Globus pallidus (tissue), 1 donor: ENCODE results near the gene THBS2.
"Not testable (repeated sequence)": the region's sequence is repeated elsewhere in the genome, so short reads cannot be mapped to it uniquely, and the experiment has no call there.

ENCODE experiments used
- DNase-seq: peaks from one replicate; pipeline ENCODE4 v3.0.0-alpha.2; 2015; ENCODE audit warnings: low spot score

The THBS2 gene

GRCh38 chr6:169210611-169211010 is 43.0 kb downstream of the THBS2 start:
- DNase-seq: no peak

DNA sequence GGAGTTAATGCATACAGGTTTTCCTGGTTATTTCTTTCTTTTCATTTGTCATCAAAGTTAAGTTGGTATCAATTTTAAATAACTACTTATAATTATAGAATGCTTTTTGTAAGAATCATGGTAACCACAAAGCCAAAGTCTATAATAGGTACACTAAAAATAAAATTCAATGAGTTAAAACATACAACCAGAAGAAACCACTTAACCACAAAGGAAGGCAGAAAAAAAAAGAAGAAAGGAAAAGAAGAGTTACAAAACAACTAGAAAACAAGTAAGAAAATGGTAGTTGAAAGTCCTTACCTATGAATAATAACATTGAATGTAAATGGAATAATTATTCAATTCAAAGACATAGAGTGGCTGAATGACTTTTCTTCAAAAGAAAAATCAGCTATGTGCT is 45.6 kb downstream of the THBS2 start:
- DNase-seq: no peak

DNA sequence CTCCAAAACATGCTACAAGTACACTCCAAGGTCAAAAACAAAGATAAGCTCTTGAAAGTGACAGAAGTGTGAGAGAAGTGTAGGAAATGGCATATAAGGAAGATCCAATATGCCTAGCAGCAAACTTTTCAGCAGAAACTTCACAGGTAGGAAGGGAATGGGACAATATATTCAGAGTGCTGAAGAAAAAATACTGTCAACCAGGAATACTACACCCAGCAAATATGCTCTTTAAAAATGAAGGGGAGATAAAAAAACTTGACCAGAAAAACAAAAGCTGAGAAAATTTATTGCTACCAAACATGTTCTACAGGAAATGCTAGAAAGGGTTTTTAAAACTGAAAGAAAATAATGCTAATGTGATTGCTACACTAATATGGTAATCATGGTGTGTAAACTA is 46.2 kb downstream of the THBS2 start:
- no peak for DNase-seq

- DNase-seq: no peak
Observed at GRCh38 chr6:169205176-169206160, 48.2 kb downstream of the THBS2 start.

- no peak for DNase-seq
Observed at GRCh38 chr6:169204167-169204566, 49.5 kb downstream of the THBS2 start.

DNA sequence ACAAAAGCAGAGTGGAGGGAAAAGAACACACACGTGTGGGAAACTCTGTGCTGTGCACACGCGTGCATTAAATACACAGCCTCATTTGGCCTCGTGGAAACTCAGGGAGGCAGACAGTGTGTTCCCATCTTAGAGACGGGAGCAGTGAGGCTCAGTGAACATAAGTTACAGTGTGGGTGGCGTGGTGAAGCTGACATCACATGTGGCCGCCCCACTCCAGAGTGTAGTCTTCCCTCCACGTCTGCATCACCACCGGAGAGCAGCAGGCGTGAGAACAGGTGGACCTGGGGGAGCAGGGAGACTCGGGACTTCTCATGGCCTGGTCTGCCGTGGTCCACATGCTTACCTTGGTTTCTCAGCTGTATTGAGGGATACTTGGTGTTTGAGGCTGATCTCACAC is 51.7 kb downstream of the THBS2 start:
- no peak for DNase-seq

DNA sequence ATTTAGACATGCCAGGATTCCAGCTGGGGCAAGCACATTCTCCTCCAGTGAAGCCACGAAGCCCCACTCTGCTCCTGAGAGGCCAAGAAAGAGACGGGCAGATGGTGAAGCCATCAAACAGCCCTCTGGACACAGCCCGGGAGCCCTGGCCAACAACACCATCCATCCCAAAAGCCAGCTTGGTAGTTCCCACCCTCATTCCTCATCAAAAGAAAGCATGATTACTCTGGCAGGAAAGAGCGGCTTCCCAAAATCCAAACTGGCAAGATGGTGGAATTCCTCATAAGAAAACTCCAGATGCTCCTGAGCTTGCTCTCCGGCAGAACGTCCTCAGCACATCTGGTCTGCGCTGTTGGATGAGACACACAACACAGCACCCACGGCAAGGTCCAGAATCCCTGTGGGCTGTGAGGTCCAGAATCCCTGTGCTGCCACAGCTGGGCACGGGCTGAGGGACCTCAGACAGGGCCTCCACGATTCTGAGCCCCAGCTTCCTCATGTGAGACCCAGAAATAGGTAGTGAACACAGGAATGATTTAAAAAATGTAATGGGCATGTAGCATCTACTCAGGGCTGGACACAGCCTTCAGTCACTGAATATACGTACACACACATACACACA is 52.6 kb downstream of the THBS2 start:
- no peak for DNase-seq

- no peak for DNase-seq
Observed at GRCh38 chr6:169199625-169200335, 53.9 kb downstream of the THBS2 start.

- DNase-seq: no peak
Observed at GRCh38 chr6:169198885-169199284, 54.8 kb downstream of the THBS2 start.

DNA sequence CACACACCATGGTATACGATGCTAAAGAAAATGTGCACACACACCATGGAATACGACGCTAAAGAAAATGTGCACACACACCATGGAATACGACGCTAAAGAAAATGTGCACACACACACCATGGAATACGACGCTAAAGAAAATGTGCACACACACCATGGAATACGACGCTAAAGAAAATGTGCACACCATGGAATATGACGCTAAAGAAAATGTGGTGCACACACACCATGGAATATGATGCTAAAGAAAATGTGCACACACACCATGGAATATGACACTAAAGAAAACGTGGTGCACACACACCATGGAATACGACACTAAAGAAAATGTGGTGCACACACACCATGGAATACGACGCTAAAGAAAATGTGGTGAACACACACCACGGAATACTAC is 55.7 kb downstream of the THBS2 start:
- DNase-seq: not testable (repeated sequence)

DNA sequence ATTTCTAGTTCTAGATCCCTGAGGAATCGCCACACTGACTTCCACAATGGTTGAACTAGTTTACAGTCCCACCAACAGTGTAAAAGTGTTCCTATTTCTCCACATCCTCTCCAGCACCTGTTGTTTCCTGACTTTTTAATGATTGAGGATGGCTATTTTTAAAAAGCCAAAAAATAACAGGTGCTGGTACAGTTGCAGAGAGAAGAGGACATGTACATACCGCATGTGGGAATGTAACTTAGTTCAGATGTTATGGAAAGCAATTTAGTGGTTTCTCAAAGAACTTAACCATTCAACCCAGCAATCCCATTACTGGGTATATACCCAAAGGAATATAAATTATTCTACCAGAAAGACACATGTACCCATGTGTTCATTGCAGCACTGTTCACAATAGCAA is 57.4 kb downstream of the THBS2 start:
- not testable (repeated sequence) for DNase-seq

DNA sequence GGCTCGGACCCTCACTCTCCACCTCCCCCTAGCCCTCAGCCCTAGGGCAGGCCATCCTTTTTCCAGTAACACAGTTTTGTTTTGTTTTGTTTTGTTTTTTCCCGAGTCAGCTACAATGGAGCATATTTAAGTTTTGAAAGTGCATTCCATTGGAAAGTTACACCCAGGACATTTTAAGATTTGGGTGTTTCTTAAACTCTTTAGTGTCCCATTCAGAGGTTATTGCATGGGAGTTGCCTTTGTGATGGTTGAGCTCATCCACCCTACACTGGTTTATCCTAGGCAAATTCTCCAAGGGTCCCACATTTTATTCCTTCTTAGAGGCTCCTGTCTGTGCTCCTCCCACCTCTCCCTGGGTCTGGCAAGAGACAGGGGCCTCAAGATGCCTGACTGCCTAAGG is 58.9 kb downstream of the THBS2 start:
- DNase-seq: no peak

- no peak for DNase-seq
Observed at GRCh38 chr6:169190970-169191369, 62.7 kb downstream of the THBS2 start.

DNA sequence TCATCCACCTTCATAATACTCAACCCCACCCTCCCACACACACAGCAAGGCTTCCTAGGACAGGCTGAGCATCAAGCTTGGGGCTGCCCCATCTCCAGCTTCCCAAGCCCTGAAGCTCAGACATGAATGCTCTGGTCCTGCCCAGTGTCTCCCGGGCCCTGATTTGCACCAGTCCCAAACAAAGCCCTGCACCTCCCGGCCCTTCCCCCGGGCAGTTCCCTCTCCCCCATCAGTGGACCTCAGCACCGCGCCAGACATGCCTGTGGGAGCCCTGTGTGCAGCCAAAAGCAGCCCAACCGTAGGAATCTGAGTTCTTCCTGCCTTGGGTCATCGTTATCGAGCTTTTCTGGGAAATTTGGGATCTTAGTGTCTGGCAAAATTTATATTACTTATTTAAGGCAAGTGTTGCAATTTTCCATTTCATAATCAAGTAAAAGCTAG is 63.5 kb downstream of the THBS2 start:
- DNase-seq: no peak

DNA sequence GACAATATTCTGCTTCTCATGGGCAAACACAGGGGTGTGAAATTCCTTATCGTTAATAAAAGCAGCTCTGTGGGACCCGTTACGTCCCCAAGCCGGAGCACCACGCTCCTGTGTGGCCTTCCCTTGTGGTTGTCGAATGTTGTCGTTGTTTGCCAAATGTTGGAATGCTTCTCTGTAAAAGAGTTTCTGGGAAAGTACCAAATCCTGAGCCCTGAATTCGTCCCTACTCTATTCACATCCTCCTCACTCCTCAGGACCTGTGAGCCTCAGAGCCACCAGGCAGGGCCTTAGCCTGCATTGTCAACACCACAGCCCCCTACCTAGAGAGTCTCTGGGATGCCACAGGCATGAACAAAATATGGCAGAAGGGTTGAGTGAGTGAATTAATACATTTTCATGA is 64.0 kb downstream of the THBS2 start:
- DNase-seq: no peak

GRCh38 chr6:169189182-169189581 is 64.5 kb downstream of the THBS2 start:
- DNase-seq: no peak

- no peak for DNase-seq
Observed at GRCh38 chr6:169188475-169188874, 65.2 kb downstream of the THBS2 start.

GRCh38 chr6:169188051-169188470 is 65.6 kb downstream of the THBS2 start:
- no peak for DNase-seq

GRCh38 chr6:169186496-169187169 is 67.0 kb downstream of the THBS2 start:
- DNase-seq: no peak

DNA sequence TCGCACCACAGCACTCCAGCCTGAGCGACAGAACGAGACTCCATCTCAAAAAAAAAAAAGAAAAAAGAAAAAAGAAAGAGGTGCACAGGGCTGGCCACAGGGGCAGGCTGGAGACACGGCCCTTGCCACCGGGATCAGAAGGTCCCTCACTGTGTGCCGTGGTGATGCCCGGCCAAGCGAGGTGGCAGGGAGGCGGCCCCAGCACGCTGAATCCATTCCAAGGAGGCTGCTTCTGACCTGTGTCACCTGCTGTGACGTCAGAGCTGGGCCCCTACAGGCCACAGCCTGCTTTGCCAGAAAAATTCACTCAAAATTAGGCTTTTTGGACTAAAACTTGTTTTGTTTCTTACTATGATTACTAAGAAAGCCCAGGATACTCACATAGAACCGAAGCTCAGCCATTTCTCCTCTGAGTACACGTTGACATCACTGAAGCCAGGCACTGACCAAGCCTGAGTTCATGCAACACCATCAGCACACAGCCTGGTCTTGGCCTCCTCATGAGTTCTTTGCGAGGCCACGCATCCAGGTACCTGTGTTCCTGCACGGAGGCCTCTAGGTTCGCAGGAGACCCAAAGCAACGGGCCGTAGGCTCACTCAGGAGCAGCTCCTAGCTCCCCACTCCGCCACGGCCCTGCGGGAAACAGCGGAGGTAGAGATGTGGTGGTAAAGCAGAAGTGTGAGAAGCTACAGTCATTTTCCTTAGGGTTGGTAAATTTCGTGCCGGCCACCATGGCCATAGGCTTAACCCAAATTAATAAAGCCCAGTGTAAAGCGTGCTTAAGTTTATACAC is 67.8 kb downstream of the THBS2 start:
- DNase-seq: no peak

DNA sequence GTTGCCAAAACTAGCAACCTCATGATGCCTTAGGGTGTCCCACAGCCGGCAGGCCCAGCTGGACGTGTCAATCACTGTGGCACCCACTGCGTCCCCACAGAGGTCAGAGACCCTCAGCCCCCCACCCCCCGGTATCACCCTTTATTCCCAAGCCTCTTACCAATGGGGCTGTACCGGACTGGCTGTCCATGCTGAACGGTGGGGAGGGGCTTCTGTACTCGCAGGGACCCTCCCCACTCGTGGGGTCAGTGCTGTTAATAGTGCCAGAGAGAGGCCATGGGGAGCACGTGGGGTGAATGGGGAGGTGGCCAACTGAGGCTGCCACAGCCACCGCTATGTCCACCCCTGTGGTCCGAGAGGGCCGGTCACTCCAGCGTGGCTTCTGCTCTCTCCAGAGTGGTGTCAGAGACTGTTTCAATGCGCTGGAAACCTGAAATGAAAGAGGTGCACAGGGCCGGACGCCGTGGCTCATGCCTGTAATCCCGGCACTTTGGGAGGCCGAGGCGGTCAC is 68.6 kb downstream of the THBS2 start:
- DNase-seq: no peak
